Measurements from ENCODE around the gene SSPN. TPM values are rescaled to one million over a fixed set of nuclear protein-coding genes. Genes with fewer than 3 reads are reported as not detected.

Gene SSPN
- total RNA-seq, 1 experiment from 2014 or later = 0.17 TPM

GRCh38 chr12:26265606-26266005 is 70.2 kb downstream of the SSPN start (continued):
- no peak for TF ChIP-seq REST (IDR thresholded peaks at IDR 0.05; ENCODE audit: low read depth)
- no peak for TF ChIP-seq SRF (IDR thresholded peaks at IDR 0.05; ENCODE audit: low read depth)
- TF ChIP-seq RAD21 (IDR thresholded peaks at IDR 0.05; ENCODE audit: low read depth) = no peak
- TF ChIP-seq POLR2A (IDR thresholded peaks at IDR 0.05; ENCODE audit: borderline replicate concordance, extremely low read depth, insufficient read depth, insufficient read length) = no peak
- no peak for TF ChIP-seq EGR1 (IDR thresholded peaks at IDR 0.05; ENCODE audit: low read depth)
- no peak for TF ChIP-seq CBX3 (IDR thresholded peaks at IDR 0.05; ENCODE audit: low read depth)
- TF ChIP-seq MAX (IDR thresholded peaks at IDR 0.05) = no peak

DNA sequence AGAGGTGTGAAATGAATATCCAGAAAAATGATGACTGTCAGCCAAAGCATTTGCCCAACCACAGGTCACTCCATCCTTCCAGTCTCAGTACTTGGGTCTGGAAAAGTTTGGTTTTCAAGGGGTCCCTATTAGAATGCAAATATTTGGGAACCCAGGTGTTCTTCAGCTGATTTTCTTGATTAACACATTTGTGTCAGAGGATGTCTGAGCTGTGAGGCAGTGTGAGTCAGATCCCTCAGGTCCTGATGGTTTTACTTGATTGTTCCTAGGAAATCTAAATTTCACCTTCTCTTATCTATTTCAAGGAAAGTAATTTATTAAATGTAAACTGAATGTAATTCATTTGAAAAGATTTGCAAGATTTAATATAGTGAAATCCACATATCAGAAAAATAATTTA is 71.5 kb downstream of the SSPN start:
- H3K36me3 ChIP-seq (ENCODE audit: control insufficient read depth in 1 of 2, insufficient read depth in 2 of 2, low read length in 2 of 2) = no peaks in the 10 kb centered on the region
- RAD21 ChIA-PET (ENCODE audit: low non-redundant PET in 1 of 2, low total read pairs in 2 of 2, uncharacterized antibody in 2 of 2, unreplicated experiment in 2 of 2) = no interaction called here

More for the DNA sequence above, 71.5 kb downstream of the SSPN start:
- DNase-seq (ENCODE audit: low read depth, low spot score) (no peak), ATAC-seq (no peak)
- no peaks in the 10 kb centered on the region for H3K9me3 ChIP-seq (ENCODE audit: control insufficient read depth in 1 of 2, insufficient read depth in 1 of 2, low read depth in 1 of 2, low read length in 2 of 2)
- no peak overlapping the region for H3K4me3 ChIP-seq (replicated peaks in 1 of 2; ENCODE audit: low read depth in 1 of 2, low read length in 2 of 2)
- ChIA-PET CTCF (no interaction called here), POLR2A (no interaction called here)
- no peak overlapping the region for H3K4me2 ChIP-seq (ENCODE audit: low read length)
- H3K79me2 ChIP-seq (ENCODE audit: insufficient read depth, low read length) = no peaks in the 10 kb centered on the region
- no peaks in the 10 kb centered on the region for H3K27me3 ChIP-seq (ENCODE audit: insufficient read depth, low read length)
- H2AFZ ChIP-seq (ENCODE audit: low read depth, low read length, poor library complexity, severe bottlenecking) = no peak overlapping the region
- no peaks in the 10 kb centered on the region for H3K4me1 ChIP-seq (ENCODE audit: control insufficient read depth in 1 of 2, insufficient read depth in 2 of 2, low read length in 2 of 2)
- H3K27ac ChIP-seq (ENCODE audit: low read depth, low read length) = no peak overlapping the region
- BruUV-seq (replicated peaks) = no TSS peak
- TF ChIP-seq, protein P1, sequence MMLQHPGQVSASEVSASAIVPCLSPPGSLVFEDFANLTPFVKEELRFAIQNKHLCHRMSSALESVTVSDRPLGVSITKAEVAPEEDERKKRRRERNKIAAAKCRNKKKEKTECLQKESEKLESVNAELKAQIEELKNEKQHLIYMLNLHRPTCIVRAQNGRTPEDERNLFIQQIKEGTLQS (IDR thresholded peaks at IDR 0.05) = no peak
- TF ChIP-seq EZH2 (IDR thresholded peaks at IDR 0.05) (no peak), CBX3 (IDR thresholded peaks at IDR 0.05; ENCODE audit: low read depth) (no peak), ZFX (IDR thresholded peaks at IDR 0.05) (no peak), SRF (IDR thresholded peaks at IDR 0.05; ENCODE audit: low read depth) (no peak)
- no peaks in the 10 kb centered on the region for H3K9me2 ChIP-seq (ENCODE audit: insufficient read depth)
- no peaks in the 10 kb centered on the region for H4K20me1 ChIP-seq (ENCODE audit: insufficient read depth)
- no peak overlapping the region for H3K9ac ChIP-seq (ENCODE audit: low read length)
- intact Hi-C loops (cut with micrococcal nuclease) = no loop called here

Data from HCT116 (cell line).